OCI-LY1 (cell line): ENCODE data around the gene IFIT3.

Experiments used
- CTCF ChIP-seq: fragments of 200-600 bp; sonication (generic), shearing (Covaris generic); IDR thresholded peaks from 2 replicates; pipeline ENCODE4 v1.5.1; 2017; ENCODE audit warnings: mild to moderate bottlenecking, antibody characterized with exemption, low read length, moderate library complexity, mixed read lengths
- EZH2 ChIP-seq: fragments of 200-600 bp; sonication (generic), shearing (Covaris generic); IDR thresholded peaks from 2 replicates; pipeline ENCODE4 v1.8.0; 2017; ENCODE audit warnings: borderline replicate concordance, mixed run types, mild to moderate bottlenecking, antibody characterized with exemption, low read length, moderate library complexity, mixed read lengths

GRCh38 chr10:89337484-89337883 is 9.7 kb downstream of the IFIT3 start:
- TF ChIP-seq CTCF (no peak), EZH2 (no peak)
